SH-SY5Y (cell line): ENCODE measurements around the gene TEX44.

Experiments
- GATA2 ChIP-seq: IDR thresholded peaks from 2 replicates; pipeline ENCODE4 v1.6.1; 2011; ENCODE audit warnings: mild to moderate bottlenecking, low read depth, low read length
- GATA3 ChIP-seq: IDR thresholded peaks from 2 replicates; pipeline ENCODE4 v1.6.1; 2011; ENCODE audit warnings: low read depth, mild to moderate bottlenecking, low read length, moderate library complexity

- TF ChIP-seq GATA2: peak; percentile 70
- TF ChIP-seq GATA3: no peak
Observed at GRCh38 chr2:231565887-231566594, 26.6 kb upstream of the TEX44 start.
